NT2/D1 (cell line): Measurements from ENCODE around the gene POTEF.
"Not testable (repeated sequence)": the region's sequence is repeated elsewhere in the genome, so short reads cannot be mapped to it uniquely, and the experiment has no call there.

Experiments used
- DNase-seq: peaks from one replicate; pipeline ENCODE4 v3.0.0-alpha.2; 2011; ENCODE audit warnings: low read depth, low spot score
- H3K27me3 ChIP-seq: 2 replicates; pipeline ENCODE4 v1.6.0; 2011; ENCODE audit warnings: mild to moderate bottlenecking; ENCODE audit not compliant: insufficient read length, insufficient read depth
- H3K36me3 ChIP-seq: 2 replicates; pipeline ENCODE4 v1.6.1; 2011; ENCODE audit warnings: mild to moderate bottlenecking, low read length, mixed read lengths; ENCODE audit not compliant: insufficient read depth, insufficient read length
- H3K4me1 ChIP-seq: 2 replicates; pipeline ENCODE4 v1.5.1; 2011; ENCODE audit not compliant: insufficient read depth, insufficient read length
- H3K4me3 ChIP-seq: 2 replicates; pipeline ENCODE4 v1.5.1; 2011; ENCODE audit warnings: low read depth; ENCODE audit not compliant: insufficient read length
- H3K9ac ChIP-seq: 2 replicates; pipeline ENCODE4 v1.6.0; 2011; ENCODE audit warnings: low read depth; ENCODE audit not compliant: insufficient read length
- H3K9me3 ChIP-seq: 2 replicates; pipeline ENCODE4 v1.5.1; 2011; ENCODE audit warnings: mild to moderate bottlenecking, low read length; ENCODE audit not compliant: insufficient read depth
- SUZ12 ChIP-seq: IDR thresholded peaks from 2 replicates; pipeline ENCODE4 v1.6.1; 2011; ENCODE audit not compliant: insufficient read length, insufficient read depth; ENCODE audit errors: extremely low read depth
- YY1 ChIP-seq: IDR thresholded peaks from 2 replicates; pipeline ENCODE4 v1.6.1; 2011; ENCODE audit not compliant: insufficient read length, insufficient read depth
- ZNF274 ChIP-seq: IDR thresholded peaks from 2 replicates; pipeline ENCODE4 v1.6.1; 2011; ENCODE audit warnings: mild to moderate bottlenecking, low read depth, low read length

Gene POTEF

DNA sequence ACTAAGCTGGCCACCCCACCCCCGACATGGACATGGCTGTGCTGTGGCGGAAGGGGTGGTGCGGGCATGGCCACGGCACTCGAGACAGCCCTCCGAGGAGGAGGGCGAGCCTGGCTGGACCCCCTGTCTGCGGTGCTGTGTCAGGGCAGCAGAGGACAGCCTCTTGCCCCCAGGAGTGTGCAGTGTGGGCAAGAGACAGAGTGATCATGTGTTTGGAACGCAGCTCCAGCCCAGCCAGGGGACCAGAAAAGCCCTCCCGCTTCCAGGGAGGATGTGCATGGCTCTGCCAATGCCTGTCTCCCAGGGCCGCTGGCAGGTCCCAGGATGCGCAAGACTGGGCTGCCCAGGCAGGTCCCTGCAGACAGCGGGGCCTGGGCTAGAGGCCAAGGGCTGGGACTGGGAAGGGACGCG, 9.8 kb upstream of the POTEF start:
- not testable (repeated sequence) for DNase-seq, H3K9me3 ChIP-seq, H3K36me3 ChIP-seq, H3K4me1 ChIP-seq, H3K9ac ChIP-seq, H3K4me3 ChIP-seq
- peaks cover 13% of the 10 kb centered on the region for H3K27me3 ChIP-seq

GRCh38 chr2:130138326-130138725, 9.3 kb upstream of the POTEF start:
- not testable (repeated sequence) for H3K36me3 ChIP-seq, H3K9ac ChIP-seq, H3K4me3 ChIP-seq, H3K27me3 ChIP-seq, DNase-seq, H3K4me1 ChIP-seq, H3K9me3 ChIP-seq

GRCh38 chr2:130137118-130137517, 8.1 kb upstream of the POTEF start:
- H3K4me1 ChIP-seq, H3K4me3 ChIP-seq, DNase-seq, H3K9ac ChIP-seq, H3K9me3 ChIP-seq, H3K36me3 ChIP-seq, H3K27me3 ChIP-seq: not testable (repeated sequence)

- not testable (repeated sequence) for H3K27me3 ChIP-seq, H3K9ac ChIP-seq, H3K4me1 ChIP-seq, H3K9me3 ChIP-seq, DNase-seq, H3K36me3 ChIP-seq, H3K4me3 ChIP-seq
Measured at GRCh38 chr2:130136546-130136945, 7.5 kb upstream of the POTEF start.

GRCh38 chr2:130135692-130136541, 6.9 kb upstream of the POTEF start:
- no peak for TF ChIP-seq YY1
- TF ChIP-seq SUZ12, result no peak
- TF ChIP-seq ZNF274, result no peak
- no peak overlapping the region for H3K4me3 ChIP-seq
- no peak for DNase-seq
- no peaks in the 10 kb centered on the region for H3K4me1 ChIP-seq
- H3K9ac ChIP-seq, result no peak overlapping the region
- no peaks in the 10 kb centered on the region for H3K27me3 ChIP-seq
- H3K9me3 ChIP-seq, result no peaks in the 10 kb centered on the region
- H3K36me3 ChIP-seq, result no peaks in the 10 kb centered on the region

DNA sequence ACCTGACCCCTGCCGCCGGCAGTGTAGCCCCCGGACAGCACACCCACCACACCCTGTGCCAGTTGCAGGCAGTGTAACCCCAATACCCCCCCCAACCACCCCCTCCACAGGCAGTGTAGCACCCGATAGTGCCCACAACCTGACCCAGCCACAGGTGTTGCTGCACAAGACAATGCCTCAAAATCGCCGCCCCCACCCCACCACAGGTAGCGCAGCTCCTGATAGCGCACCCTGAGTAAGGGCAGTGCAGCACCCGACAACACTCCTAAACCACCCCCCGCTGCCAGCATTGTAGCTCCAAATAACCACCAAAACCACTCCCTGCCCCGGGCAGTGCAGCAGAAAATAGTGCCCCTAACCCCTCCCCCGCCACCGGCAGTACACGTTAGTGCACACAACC, 558 bp downstream of the POTEF start:
- not testable (repeated sequence) for H3K9ac ChIP-seq, H3K4me3 ChIP-seq, H3K9me3 ChIP-seq, DNase-seq, H3K4me1 ChIP-seq, H3K27me3 ChIP-seq, H3K36me3 ChIP-seq

DNA sequence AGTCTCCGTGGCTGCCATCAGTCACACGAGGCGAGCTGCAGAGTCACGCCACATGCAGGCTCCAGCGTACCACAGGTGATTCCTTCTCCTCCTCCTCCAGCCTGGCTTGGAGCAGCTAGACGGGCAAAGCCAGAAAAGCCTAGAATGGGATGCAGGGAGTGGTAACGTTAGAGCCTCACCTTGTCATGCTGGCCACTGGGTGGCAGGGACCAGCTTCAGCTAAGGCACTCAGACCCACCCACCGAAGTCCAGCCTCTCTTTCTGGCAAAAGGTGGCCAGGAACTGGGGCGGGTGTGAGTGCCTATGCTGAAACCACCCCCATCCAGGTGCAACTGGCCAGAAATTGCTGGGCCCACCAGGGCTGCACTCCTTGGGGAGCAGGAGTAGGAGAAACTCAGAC, 1.3 kb downstream of the POTEF start:
- H3K27me3 ChIP-seq, H3K4me3 ChIP-seq, H3K36me3 ChIP-seq, H3K9me3 ChIP-seq, H3K9ac ChIP-seq, H3K4me1 ChIP-seq, DNase-seq: not testable (repeated sequence)

- H3K9me3 ChIP-seq, H3K36me3 ChIP-seq, DNase-seq, H3K4me3 ChIP-seq, H3K4me1 ChIP-seq, H3K9ac ChIP-seq, H3K27me3 ChIP-seq: not testable (repeated sequence)
Measured at GRCh38 chr2:130120924-130121323, 8.1 kb downstream of the POTEF start.

GRCh38 chr2:130102597-130103363, 26.2 kb downstream of the POTEF start:
- not testable (repeated sequence) for H3K36me3 ChIP-seq, H3K9me3 ChIP-seq, H3K27me3 ChIP-seq, H3K9ac ChIP-seq, DNase-seq, H3K4me1 ChIP-seq, H3K4me3 ChIP-seq

DNA sequence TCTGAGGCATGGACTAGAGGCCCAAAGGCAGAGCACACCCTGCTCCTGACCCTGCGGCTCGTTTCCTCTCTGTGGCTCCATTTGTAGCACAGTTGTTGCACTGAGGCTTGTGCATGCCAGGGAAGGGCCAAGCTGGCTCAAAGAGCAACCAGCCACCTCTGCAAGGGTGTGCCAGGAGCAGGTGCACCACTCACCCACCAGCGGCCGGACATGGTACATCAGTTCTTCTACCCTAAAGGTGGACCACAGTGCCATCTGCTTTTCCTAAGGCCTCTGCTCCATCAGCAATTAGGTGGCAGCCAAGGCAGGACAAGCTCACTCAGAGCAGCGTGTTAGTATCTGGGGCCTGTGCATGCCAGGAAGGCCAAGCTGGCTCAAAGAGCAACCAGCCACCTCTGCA, 66.4 kb downstream of the POTEF start:
- not testable (repeated sequence) for H3K9me3 ChIP-seq, H3K4me3 ChIP-seq, H3K4me1 ChIP-seq, H3K9ac ChIP-seq, H3K27me3 ChIP-seq, H3K36me3 ChIP-seq, DNase-seq

DNA sequence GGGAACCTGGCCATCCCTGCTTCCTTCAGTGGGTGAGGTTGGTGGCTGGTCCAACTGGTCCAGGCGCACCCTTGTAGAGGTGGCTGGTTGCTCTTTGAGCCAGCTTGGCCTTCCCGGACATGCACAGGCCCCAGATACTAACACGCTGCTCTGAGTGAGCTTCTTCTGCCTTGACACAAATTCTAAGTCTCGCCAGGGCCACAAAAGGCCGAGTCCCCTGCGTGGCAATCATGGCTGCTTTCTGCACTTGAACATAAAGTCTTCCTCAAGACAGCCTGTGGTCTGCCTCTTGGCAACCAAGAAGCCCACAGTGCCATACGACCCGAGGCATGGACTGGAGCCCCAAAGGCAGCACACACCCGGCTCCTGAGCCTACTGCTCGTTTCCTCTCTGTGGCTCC, 69.0 kb downstream of the POTEF start:
- H3K36me3 ChIP-seq, H3K4me3 ChIP-seq, H3K9ac ChIP-seq, DNase-seq, H3K27me3 ChIP-seq, H3K9me3 ChIP-seq, H3K4me1 ChIP-seq: not testable (repeated sequence)
